MV-4-11 (cell line): ENCODE measurements around the gene ACY1.

Source experiments
- DNase-seq: peaks from one replicate; lab custom pipeline; 2025; lab: John Stamatoyannopoulos, UW

ACY1 gene

DNA sequence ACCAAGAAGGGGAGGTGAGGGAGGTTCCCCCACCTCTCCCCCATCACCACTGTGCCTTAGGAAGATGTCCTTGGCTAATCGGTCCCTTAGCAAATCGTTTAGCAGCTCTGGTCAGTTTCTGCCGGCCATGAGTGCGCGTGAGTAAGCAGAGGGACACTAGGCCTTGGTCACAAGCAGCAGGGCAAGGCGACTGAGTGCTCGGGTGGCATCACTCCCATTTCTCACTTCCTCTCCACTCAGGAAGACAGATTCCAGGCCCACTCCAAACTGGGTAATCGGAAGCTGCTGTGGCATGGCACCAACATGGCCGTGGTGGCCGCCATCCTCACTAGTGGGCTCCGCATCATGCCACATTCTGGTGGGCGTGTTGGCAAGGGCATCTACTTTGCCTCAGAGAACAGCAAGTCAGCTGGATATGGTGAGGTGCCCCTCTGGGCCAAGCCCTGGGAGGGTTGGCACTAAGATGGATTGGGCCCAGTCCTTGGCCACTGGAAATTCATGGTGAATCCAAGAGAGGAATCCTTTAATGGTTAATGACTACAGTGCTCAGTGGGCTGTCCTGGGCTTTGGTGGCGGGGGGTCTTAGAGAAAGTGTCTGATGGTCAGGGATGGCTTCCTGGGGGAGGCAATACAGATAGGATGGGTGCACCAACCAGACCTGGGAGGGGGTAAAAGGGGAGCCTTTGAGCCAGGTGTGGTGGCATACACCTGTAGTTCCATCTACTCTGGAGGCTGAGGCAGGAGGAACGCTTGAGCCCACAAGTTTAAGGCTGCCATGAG lies 37.2 kb upstream of the ACY1 start:
- DNase-seq: no peak

DNA sequence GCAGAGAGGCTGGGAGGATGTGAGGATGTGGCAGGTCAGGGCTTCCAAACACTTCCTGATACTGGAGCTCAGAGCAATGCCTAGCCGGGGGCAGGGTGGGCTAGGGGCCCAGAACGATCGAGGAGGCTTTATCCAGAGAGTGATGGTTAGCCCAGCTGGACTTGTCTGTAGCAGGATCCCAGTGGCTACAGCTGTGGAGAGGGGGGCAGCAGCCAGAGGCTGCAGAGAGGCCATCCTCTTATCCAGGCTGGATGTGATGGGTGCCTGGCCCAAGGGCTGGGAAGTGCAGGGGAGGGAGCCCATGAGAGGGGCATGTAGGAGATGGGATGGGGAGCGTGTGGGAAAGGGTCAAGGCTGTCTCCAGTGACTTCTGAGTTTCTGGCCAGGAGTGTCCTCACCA lies 36.5 kb upstream of the ACY1 start:
- no peak for DNase-seq

DNA sequence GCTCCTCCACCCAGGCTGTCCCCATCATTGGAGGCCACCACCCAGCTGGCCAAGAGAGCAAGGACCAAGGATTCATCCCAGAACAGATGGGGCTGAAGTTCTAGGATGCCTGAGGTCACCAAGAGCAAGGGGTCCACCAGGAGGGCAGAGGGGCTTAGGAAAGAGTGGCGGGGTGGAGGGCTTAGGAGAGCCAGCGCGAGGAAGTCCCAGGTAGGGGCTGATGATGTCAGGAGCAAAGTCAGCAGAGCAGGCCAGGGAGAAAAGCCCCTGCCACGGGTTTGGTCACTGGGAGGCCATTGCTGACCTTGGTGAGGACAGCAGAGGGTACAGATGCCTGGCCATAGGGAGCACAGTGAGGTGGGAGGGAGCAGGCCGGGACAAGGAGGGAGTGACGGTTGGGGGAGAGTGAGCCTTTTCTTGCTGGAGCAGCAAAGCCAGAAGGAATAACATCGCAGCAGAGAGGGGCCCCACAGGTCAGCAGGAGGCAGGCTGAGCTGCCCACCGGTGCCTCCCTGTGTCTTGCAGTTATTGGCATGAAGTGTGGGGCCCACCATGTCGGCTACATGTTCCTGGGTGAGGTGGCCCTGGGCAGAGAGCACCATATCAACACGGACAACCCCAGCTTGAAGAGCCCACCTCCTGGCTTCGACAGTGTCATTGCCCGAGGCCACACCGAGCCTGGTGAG lies 36.0 kb upstream of the ACY1 start:
- DNase-seq: no peak

- no peak for DNase-seq
Measured at GRCh38 chr3:51948016-51948580, 35.2 kb upstream of the ACY1 start.

DNA sequence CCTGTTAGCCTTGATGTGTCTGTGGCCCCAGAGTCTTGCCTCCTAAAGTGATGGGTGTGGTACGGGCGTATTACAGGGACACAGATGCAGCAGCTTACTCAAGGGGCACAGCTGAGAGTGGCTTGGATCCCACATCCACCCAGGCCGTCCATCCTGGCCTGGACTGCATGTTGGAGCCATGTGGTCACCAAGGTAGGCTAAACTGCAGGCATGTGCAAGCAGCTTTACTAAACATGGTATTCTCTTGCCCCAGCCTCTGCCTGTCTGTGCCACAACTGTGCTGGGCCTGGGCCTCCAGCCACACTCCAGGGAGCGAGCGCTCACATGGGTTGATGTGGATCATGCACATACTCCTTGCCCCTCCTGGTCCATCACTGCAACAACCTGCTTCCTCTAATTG lies 34.2 kb upstream of the ACY1 start:
- no peak for DNase-seq

DNA sequence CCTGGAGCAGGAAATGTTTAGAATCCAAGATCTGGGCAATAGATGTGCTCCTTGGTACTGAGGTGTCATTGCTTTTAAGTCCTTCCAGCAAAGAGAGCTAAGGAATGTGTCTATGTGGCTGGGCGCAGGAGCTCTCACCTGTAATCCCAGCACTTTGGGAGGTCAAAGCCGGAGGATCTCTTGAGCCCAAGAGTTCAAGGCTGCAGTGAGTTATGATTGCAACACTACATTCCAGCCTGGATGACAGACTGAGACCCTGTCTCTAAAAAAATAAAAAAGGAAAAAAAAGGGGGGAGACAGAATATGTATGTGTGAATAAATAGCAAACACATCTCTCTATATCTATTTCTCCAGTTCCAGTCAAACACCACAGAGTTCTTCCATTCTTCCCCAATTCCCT lies 32.4 kb upstream of the ACY1 start:
- DNase-seq: no peak

- peak; percentile 86 for DNase-seq
Measured at GRCh38 chr3:51953445-51953844, 29.9 kb upstream of the ACY1 start.

DNA sequence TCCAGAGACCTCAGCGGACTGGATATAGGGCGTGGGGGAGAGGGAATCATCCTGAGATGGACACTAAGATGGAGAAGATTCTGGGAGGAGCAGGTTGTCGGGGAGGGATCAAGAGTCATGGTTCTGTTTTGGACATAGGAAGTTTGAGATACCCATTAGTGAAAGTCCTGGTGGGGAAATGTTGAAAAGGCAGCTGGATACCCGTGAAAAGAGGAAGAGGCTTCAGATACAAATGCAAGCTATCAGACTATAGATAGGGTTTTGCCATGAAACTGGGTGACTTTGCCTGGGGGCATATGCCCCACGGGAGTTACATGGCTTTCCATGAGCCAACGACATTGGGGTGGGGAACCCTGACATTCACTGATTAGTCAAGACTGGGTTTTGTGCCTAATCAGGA lies 29.2 kb upstream of the ACY1 start:
- DNase-seq: peak; percentile 79

DNA sequence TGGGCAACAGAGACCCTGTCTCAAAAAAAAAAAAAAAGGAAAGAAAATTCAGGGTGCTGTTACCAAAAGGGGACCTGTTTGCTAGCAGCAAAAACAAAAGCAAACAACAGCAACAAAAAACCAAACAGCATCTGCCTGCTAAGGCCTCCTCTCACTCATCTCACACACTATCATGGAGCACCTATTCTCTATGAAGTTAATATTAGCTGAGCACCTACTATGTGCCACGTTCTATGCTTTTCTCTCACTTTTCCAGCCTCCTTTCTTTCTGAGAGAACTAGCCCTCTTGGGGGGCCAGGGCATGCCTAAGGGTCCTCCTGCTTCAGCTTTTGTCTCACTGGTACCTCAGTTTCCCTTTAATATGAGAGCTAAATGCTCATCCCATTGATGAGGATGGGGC lies 28.6 kb upstream of the ACY1 start:
- DNase-seq: no peak

GRCh38 chr3:51955175-51955892 lies 28.0 kb upstream of the ACY1 start, which contains the start of gene GPR62:
TSS of gene GPR62 (plus strand) at chr3:51955381. CDS start at chr3:51955653, 272 bp downstream.
- DNase-seq: no peak

GRCh38 chr3:51955893-51956770 lies 27.2 kb upstream of the ACY1 start:
- no peak for DNase-seq

- DNase-seq: no peak
Measured at GRCh38 chr3:51957520-51958205, 25.7 kb upstream of the ACY1 start.

- DNase-seq: no peak
Measured at GRCh38 chr3:51958603-51959521, 24.5 kb upstream of the ACY1 start.

- DNase-seq: no peak
Measured at GRCh38 chr3:51959651-51960050, 23.7 kb upstream of the ACY1 start.

GRCh38 chr3:51960386-51960785 lies 22.9 kb upstream of the ACY1 start:
- DNase-seq: no peak

DNA sequence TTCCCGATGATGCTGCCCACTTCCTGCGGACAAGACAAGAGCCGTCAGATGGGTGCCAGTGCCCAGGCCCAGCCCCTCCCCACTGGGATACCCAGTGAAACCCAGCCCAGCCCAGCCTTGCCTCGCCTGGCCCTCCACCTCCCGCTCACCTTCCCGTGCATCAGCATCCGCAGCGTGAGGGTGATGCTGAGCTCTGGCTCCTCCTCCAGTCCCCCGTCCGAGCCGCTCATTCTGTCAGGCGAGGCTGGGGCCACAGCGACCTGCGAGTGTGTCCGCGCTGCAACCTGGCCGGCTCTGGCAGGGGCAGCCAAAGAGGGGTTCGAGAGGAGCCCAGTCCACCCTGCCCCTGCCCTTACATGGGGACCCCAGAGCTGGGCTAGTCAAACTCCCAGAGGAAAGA lies 22.3 kb upstream of the ACY1 start:
- no peak for DNase-seq

DNA sequence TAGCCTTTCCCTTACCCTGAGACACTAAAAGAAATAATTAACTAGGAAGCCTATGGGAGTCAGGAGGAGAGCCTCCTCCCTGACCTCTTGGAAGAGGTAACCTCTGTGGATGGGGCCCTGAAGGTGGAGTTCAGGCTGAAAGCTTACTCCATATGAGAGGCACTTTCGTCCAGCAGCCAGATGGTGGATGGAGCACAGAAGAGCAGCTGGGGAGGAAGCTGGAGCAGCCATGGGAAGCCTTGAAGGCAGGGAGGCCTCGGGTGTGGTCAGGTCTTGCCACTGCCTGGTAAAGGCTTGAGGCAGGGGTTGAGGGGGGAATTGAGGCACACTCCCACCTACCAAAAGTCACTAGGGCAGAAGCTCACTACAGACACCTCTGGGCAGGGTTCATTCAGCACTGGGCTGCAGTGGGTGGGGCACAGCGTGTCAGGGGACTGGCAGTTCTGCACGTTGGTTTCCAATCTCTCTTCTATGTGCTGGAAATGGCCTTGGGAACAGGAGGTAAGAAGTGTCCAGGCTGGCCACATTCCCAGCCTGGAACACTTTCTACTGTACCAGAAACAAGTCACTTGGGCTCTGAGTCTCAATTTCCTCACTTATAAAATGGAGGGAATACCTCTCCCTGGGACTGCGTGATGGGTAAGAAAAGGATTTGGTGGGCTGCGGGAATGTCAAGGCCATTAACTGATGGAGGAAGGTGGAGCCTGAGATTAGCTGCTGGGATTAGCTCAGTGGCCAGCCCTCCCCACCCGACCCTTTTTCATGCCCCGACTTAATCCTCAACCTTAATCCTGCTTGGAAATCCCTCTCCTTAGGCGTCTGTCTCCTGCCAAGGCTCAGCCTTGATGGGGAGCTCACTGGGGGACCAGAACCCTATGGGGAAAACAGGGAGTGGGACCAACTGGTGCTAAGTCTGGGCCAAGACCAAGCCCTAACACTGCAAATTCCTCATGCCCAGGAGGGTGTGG lies 21.4 kb upstream of the ACY1 start:
- no peak for DNase-seq

DNA sequence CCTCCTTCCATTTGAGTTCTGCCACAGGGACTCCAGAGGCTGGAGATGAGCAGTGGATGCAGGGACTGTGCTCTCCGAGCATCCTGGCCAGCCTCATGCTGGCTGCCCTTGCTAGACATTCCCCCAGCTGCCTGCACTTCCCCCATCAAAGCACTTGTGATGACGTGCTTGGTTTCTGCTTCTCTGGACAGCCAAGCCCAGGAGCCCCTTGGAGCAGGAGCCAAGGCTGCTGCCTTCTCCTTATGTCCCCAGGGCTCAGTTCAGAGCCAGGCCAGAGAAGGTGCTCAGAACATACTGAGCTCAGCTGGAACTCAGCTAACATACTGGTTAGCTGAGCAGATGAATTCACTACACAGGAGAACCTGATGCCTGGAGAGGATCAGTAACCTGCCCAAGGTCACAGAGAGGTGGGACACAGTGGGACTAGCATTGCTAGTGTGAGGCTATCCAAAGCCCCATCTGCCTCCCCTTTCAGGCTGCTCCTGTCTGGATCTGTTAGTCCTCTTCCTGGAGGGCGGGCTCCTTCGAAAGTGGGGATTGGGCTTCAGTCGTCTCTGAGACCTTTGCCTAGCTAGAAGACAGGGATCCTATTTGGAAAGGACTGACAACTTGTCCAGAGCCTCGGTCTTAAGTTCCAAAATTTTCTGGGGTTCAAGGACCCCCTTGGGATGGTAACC lies 20.3 kb upstream of the ACY1 start:
- no peak for DNase-seq
